Prostate gland (tissue), 2 donors: ENCODE data around the gene RNF138.

Experiments
- POLR2A ChIP-seq: fragments of 450-650 bp; IDR thresholded peaks from one replicate; pipeline ENCODE4 v1.6.1; 2016; ENCODE audit warnings: antibody characterized with exemption, mild to moderate bottlenecking
- POLR2AphosphoS5 ChIP-seq: sonication (generic); formaldehyde crosslinking; IDR thresholded peaks from one replicate; pipeline ENCODE4 v1.6.1; 2017; ENCODE audit warnings: antibody characterized with exemption
- TF ChIP-seq, protein P1 (sequence below), 4 experiments: fragments of 200-600 bp in 2 of 4; fragments of 450-650 bp in 2 of 4; sonication (generic) in 2 of 4; IDR thresholded peaks; 1 replicate in 3 of 4; 2 replicates in 1 of 4; pipeline ENCODE4 v1.5.1; 2016 to 2019; ENCODE audit warnings: antibody characterized with exemption in 4 of 4, mild to moderate bottlenecking in 2 of 4, moderate library complexity in 2 of 4

DNA sequence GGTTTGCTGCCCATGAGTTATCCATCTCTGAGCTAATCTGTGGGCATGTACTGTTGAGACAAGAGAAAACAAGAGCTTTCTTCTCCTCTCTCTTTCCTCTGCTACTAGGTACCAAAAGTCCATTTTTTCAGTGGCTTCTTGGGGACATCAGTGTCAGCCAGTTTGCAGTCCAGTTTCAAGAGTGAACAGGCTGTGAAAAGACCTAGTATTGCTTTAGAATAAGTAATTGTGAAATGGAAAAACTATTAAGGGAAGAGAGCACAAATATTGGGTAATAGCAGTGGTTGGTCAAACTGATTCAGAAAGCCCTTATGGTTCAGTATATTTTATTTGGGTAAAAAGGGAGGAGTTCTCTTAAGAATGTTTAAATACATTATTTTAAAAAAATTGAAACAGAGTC lies 65.2 kb downstream of the RNF138 start:
- TF ChIP-seq, protein P1, sequence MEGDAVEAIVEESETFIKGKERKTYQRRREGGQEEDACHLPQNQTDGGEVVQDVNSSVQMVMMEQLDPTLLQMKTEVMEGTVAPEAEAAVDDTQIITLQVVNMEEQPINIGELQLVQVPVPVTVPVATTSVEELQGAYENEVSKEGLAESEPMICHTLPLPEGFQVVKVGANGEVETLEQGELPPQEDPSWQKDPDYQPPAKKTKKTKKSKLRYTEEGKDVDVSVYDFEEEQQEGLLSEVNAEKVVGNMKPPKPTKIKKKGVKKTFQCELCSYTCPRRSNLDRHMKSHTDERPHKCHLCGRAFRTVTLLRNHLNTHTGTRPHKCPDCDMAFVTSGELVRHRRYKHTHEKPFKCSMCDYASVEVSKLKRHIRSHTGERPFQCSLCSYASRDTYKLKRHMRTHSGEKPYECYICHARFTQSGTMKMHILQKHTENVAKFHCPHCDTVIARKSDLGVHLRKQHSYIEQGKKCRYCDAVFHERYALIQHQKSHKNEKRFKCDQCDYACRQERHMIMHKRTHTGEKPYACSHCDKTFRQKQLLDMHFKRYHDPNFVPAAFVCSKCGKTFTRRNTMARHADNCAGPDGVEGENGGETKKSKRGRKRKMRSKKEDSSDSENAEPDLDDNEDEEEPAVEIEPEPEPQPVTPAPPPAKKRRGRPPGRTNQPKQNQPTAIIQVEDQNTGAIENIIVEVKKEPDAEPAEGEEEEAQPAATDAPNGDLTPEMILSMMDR (IDR thresholded peaks at IDR 0.05) = no peak
- no peak for TF ChIP-seq POLR2A
- no peak for TF ChIP-seq POLR2AphosphoS5
